Liver (tissue), 9 donors: ENCODE measurements around the gene IQSEC3. TPM values are rescaled to one million over a fixed set of nuclear protein-coding genes. Genes with fewer than 3 reads are reported as not detected.

Source experiments
- DNase-seq: peaks from one replicate; pipeline ENCODE4 v3.0.0-alpha.2; 2017; ENCODE audit warnings: low spot score
- H3K27ac ChIP-seq, 2 donors: one replicate each; pipeline ENCODE4 v1.7.0; 2013; ENCODE audit warnings: inconsistent platforms in 2 of 2, low read length in 2 of 2, control low read depth in 1 of 2, low read depth in 1 of 2, mild to moderate bottlenecking in 1 of 2
- H3K27me3 ChIP-seq, 4 donors: one replicate each; pipeline versions ENCODE4 v1.6.1 to v1.7.0; 2013; ENCODE audit warnings: low read length in 3 of 4, inconsistent platforms in 1 of 4, mild to moderate bottlenecking in 1 of 4, moderate library complexity in 1 of 4; ENCODE audit not compliant: control insufficient read depth in 4 of 4, insufficient read depth in 4 of 4
- H3K36me3 ChIP-seq, 4 donors: one replicate each; pipeline versions ENCODE4 v1.6.1 to v1.7.0; 2013; ENCODE audit warnings: low read length in 3 of 4, mild to moderate bottlenecking in 3 of 4, low read depth in 1 of 4, moderate library complexity in 1 of 4; ENCODE audit not compliant: control insufficient read depth in 4 of 4, insufficient read depth in 3 of 4
- H3K4me1 ChIP-seq, 4 donors: one replicate each; pipeline versions ENCODE4 v1.6.1 to v1.7.0; 2013; ENCODE audit warnings: low read length in 3 of 4, mild to moderate bottlenecking in 3 of 4, moderate library complexity in 1 of 4; ENCODE audit not compliant: control insufficient read depth in 4 of 4, insufficient read depth in 4 of 4
- H3K4me3 ChIP-seq, 3 donors: one replicate each; pipeline versions ENCODE4 v1.6.1 to v1.7.0; 2013; ENCODE audit warnings: low read length in 3 of 3, control low read depth in 1 of 3, low read depth in 1 of 3, mild to moderate bottlenecking in 1 of 3
- H3K9ac ChIP-seq, 2 donors: one replicate each; pipeline ENCODE4 v1.7.0; 2013; ENCODE audit warnings: low read length in 2 of 2, mild to moderate bottlenecking in 2 of 2, moderate library complexity in 2 of 2, control low read depth in 1 of 2, low read depth in 1 of 2
- H3K9me3 ChIP-seq, 4 donors: one replicate each; pipeline versions ENCODE4 v1.6.1 to v1.7.0; 2013; ENCODE audit warnings: low read length in 3 of 4; ENCODE audit not compliant: control insufficient read depth in 4 of 4
- ATF3 ChIP-seq: IDR thresholded peaks from 2 replicates; pipeline ENCODE4 v1.6.1; 2016; ENCODE audit warnings: antibody characterized with exemption
- CTCF ChIP-seq: fragments of 150-350 bp; IDR thresholded peaks from 2 replicates; pipeline ENCODE4 v1.5.1; 2017; ENCODE audit warnings: improper control_type of control experiment, low read depth, low read length; ENCODE audit not compliant: missing input control
- EGR1 ChIP-seq, 2 donors: IDR thresholded peaks; 2 replicates each; pipeline ENCODE4 v1.6.1; 2016 to 2018; ENCODE audit warnings: antibody characterized with exemption in 2 of 2, low read depth in 2 of 2
- FOXA1 ChIP-seq: IDR thresholded peaks from 2 replicates; pipeline ENCODE4 v1.6.1; 2016; ENCODE audit warnings: antibody characterized with exemption
- FOXA2 ChIP-seq: IDR thresholded peaks from 2 replicates; pipeline ENCODE4 v1.6.1; 2016; ENCODE audit warnings: antibody characterized with exemption
- GABPA ChIP-seq, 2 donors: IDR thresholded peaks in 1 of 2; conservative IDR thresholded peaks in 1 of 2; 2 replicates each; pipeline ENCODE4 v1.6.1; 2016; ENCODE audit warnings: antibody characterized with exemption in 2 of 2, mild to moderate bottlenecking in 1 of 2, moderate library complexity in 1 of 2
- HNF4A ChIP-seq, 2 donors: conservative IDR thresholded peaks; 2 replicates each; pipeline ENCODE4 v1.6.1; 2016; ENCODE audit warnings: antibody characterized with exemption in 2 of 2, mild to moderate bottlenecking in 2 of 2
- HNF4G ChIP-seq: IDR thresholded peaks from 2 replicates; pipeline ENCODE4 v1.6.1; 2016; ENCODE audit warnings: antibody characterized with exemption
- JUND ChIP-seq, 2 donors: IDR thresholded peaks; 2 replicates each; pipeline ENCODE4 v1.6.1; 2016; ENCODE audit warnings: antibody characterized with exemption in 2 of 2
- MAX ChIP-seq: IDR thresholded peaks from 2 replicates; pipeline ENCODE4 v1.6.1; 2016; ENCODE audit warnings: antibody characterized with exemption
- NR2F2 ChIP-seq: IDR thresholded peaks from 2 replicates; pipeline ENCODE4 v1.6.1; 2016; ENCODE audit warnings: antibody characterized with exemption
- RAD21 ChIP-seq, 2 donors: IDR thresholded peaks; 2 replicates each; pipeline ENCODE4 v1.6.1; 2016; ENCODE audit warnings: antibody characterized with exemption in 2 of 2, mild to moderate bottlenecking in 2 of 2
- REST ChIP-seq: IDR thresholded peaks from 2 replicates; pipeline ENCODE4 v1.6.1; 2016; ENCODE audit warnings: antibody characterized with exemption, mild to moderate bottlenecking
- RXRA ChIP-seq, 2 donors: IDR thresholded peaks; 2 replicates each; pipeline ENCODE4 v1.6.1; 2017 to 2018; ENCODE audit warnings: antibody characterized with exemption in 2 of 2, mild to moderate bottlenecking in 1 of 2
- SP1 ChIP-seq: IDR thresholded peaks from 2 replicates; pipeline ENCODE4 v1.6.1; 2018; ENCODE audit warnings: antibody characterized with exemption, mild to moderate bottlenecking
- TAF1 ChIP-seq: conservative IDR thresholded peaks from 2 replicates; pipeline ENCODE4 v1.6.1; 2016; ENCODE audit warnings: antibody characterized with exemption, mild to moderate bottlenecking
- YY1 ChIP-seq: IDR thresholded peaks from 2 replicates; pipeline ENCODE4 v1.6.1; 2016; ENCODE audit warnings: antibody characterized with exemption, mild to moderate bottlenecking
- ZBTB33 ChIP-seq: IDR thresholded peaks from 2 replicates; pipeline ENCODE4 v1.6.1; 2016; ENCODE audit warnings: antibody characterized with exemption
- WGBS: extraction: QIAGEN DNeasy Blood & Tissue Kit; methylation state at CpG from one replicate; pipeline ENCODE4 v1.1.7; 2013; 5-methylcytosine and 5-hydroxymethylcytosine counted together
- polyA plus RNA-seq, 2 donors: library from polyadenylated mRNA; stranded (reverse) in 1 of 2; unstranded in 1 of 2; fragments of 200-250 nt in 1 of 2; fragments of >200 nt in 1 of 2; fragmentation: Nextera tagmentation in 1 of 2; extraction: Ambion mirVana in 1 of 2; gene quantifications; one replicate each; pipeline versions ENCODE4 v1.2.1 to v1.2.3, GENCODE V29; 2013 to 2015
- total RNA-seq, 2 donors: library from RNA; depleted of rRNA; stranded (reverse); fragments of >200 nt; gene quantifications; one replicate each; pipeline ENCODE4 v1.2.3, GENCODE V29; 2014
- donor health status: healthy.
- donor health status: healthy.
- donor health status: healthy.
- donor health status: healthy.
- donor health status: healthy.

Gene IQSEC3
- total and polyA plus RNA-seq, 4 donors: under 0.01 to 0.79 (median 0.48) TPM

GRCh38 chr12:91213-91612 is 24.6 kb downstream of the IQSEC3 start:
- no peak for TF ChIP-seq FOXA1
- no peak for DNase-seq
- H3K27ac ChIP-seq: no peak overlapping the region
- no peaks in the 10 kb centered on the region for H3K4me1 ChIP-seq
- H3K9me3 ChIP-seq: peaks cover 0 to 4% (median under 1%) of the 10 kb centered on the region in 4 donors
- 75% methylated on average over 7 of the region's 7 CpGs for WGBS
- no peak overlapping the region for H3K9ac ChIP-seq
- H3K27me3 ChIP-seq: no peaks in the 10 kb centered on the region
- no peaks in the 10 kb centered on the region for H3K36me3 ChIP-seq
- no peak overlapping the region for H3K4me3 ChIP-seq

GRCh38 chr12:93266-94005 is 26.9 kb downstream of the IQSEC3 start:
- WGBS: 41% methylated on average over 6 of the region's 6 CpGs
- no peaks in the 10 kb centered on the region for H3K36me3 ChIP-seq

GRCh38 chr12:96543-96942 is 30.0 kb downstream of the IQSEC3 start:
- TF ChIP-seq JUND (IDR thresholded peaks at IDR 0.05): no peak
- TF ChIP-seq ATF3: no peak
- no peak for TF ChIP-seq RXRA (IDR thresholded peaks at IDR 0.05)
- TF ChIP-seq YY1: no peak
- TF ChIP-seq MAX: no peak
- no peak for TF ChIP-seq EGR1 (IDR thresholded peaks at IDR 0.05; ENCODE audit: low read depth in 2 of 2)
- TF ChIP-seq SP1: no peak
- TF ChIP-seq TAF1: no peak
- TF ChIP-seq NR2F2: no peak
- TF ChIP-seq RAD21 (IDR thresholded peaks at IDR 0.05): no peak
- TF ChIP-seq FOXA2: no peak
- TF ChIP-seq ZBTB33: no peak
- no peak for TF ChIP-seq HNF4G
- TF ChIP-seq FOXA1: no peak
- no peak for TF ChIP-seq GABPA (IDR thresholded peaks at IDR 0.05 in 1 of 2, conservative IDR thresholded peaks at IDR 0.05 in 1 of 2)
- no peak for TF ChIP-seq CTCF
- no peak for TF ChIP-seq REST
- no peak for TF ChIP-seq HNF4A (conservative IDR thresholded peaks at IDR 0.05)
- H3K27me3 ChIP-seq: peaks cover 0 to 4% (median under 1%) of the 10 kb centered on the region in 4 donors
- H3K4me3 ChIP-seq: no peak overlapping the region
- WGBS: 85% methylated on average over 1 of the region's 1 CpG
- no peak for DNase-seq
- H3K36me3 ChIP-seq: no peaks in the 10 kb centered on the region
- H3K9me3 ChIP-seq: no peaks in the 10 kb centered on the region
- H3K9ac ChIP-seq: no peak overlapping the region
- no peak overlapping the region for H3K27ac ChIP-seq
- no peaks in the 10 kb centered on the region for H3K4me1 ChIP-seq

More at GRCh38 chr12:93266-94005, 26.9 kb downstream of the IQSEC3 start:
- Histone ChIP-seq H3K27me3 (peaks cover 0 to 4% (median 0%) of the 10 kb centered on the region in 4 donors), H3K4me1 (no peaks in the 10 kb centered on the region), H3K9me3 (peaks cover 0 to 4% (median under 1%) of the 10 kb centered on the region in 4 donors), H3K9ac (no peak overlapping the region), H3K27ac (no peak overlapping the region), H3K4me3 (no peak overlapping the region)
- TF ChIP-seq HNF4A (conservative IDR thresholded peaks at IDR 0.05) (no peak), MAX (no peak), RXRA (IDR thresholded peaks at IDR 0.05) (no peak)
- no peak for DNase-seq
